ENCODE data around the gene CDC45.

Gene CDC45

GRCh38 chr22:19565382-19566278 is 85.9 kb downstream of the CDC45 start:
- DNase-seq (ENCODE audit: low spot score) = no peak

GRCh38 chr22:19566279-19567156 is 86.8 kb downstream of the CDC45 start:
- no peak for DNase-seq (ENCODE audit: low spot score)

GRCh38 chr22:19567157-19568009 is 87.7 kb downstream of the CDC45 start:
- no peak for DNase-seq (ENCODE audit: low spot score)

- no peak for DNase-seq (ENCODE audit: low spot score)
Measured at GRCh38 chr22:19568337-19569275, 88.9 kb downstream of the CDC45 start.

- no peak for DNase-seq (ENCODE audit: low spot score)
Measured at GRCh38 chr22:19569276-19569640, 89.5 kb downstream of the CDC45 start.

GRCh38 chr22:19569976-19570375 is 90.3 kb downstream of the CDC45 start:
- DNase-seq (ENCODE audit: low spot score) = no peak
